Vagina (tissue), 2 donors: ENCODE data around the gene RASSF7.

Experiments
- POLR2A ChIP-seq, 2 donors: fragments of 450-650 bp; IDR thresholded peaks; one replicate each; pipeline ENCODE4 v1.6.1; 2017; ENCODE audit warnings: antibody characterized with exemption in 2 of 2, mild to moderate bottlenecking in 2 of 2, moderate library complexity in 2 of 2
- POLR2AphosphoS5 ChIP-seq, 2 donors: sonication (generic); formaldehyde crosslinking; IDR thresholded peaks; one replicate each; pipeline ENCODE4 v1.9.0; 2017; ENCODE audit warnings: antibody characterized with exemption in 2 of 2, mild to moderate bottlenecking in 2 of 2, low read depth in 1 of 2; ENCODE audit not compliant: insufficient read depth in 1 of 2
- TF ChIP-seq, protein P1 (sequence below), 3 experiments: fragments of 450-650 bp in 2 of 3; fragments of 200-600 bp in 1 of 3; sonication (generic) in 1 of 3; IDR thresholded peaks; one replicate each; pipeline ENCODE4 v1.5.1; 2017 to 2019; ENCODE audit warnings: antibody characterized with exemption in 3 of 3, mild to moderate bottlenecking in 2 of 3, moderate library complexity in 2 of 3

DNA sequence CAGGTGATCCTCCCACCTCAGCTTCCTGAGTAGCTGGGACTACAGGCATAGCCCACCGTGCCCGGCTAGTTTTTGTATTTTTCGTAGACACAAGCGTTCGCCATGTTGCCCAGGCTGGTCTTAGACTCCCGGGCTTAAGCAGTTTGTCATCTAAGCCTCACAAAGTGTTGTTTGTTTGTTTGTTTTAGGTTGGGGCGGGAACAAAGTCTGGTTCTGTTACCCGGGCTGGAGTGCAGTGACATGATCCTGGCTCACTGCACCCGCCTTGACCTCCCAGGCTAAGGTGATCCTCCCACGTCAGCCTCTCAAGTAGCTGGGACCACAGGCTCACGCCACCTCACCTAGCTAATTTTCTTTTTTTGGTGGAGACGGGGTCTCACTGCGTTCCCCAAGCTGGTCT, 42.4 kb downstream of the RASSF7 start:
- TF ChIP-seq, protein P1, sequence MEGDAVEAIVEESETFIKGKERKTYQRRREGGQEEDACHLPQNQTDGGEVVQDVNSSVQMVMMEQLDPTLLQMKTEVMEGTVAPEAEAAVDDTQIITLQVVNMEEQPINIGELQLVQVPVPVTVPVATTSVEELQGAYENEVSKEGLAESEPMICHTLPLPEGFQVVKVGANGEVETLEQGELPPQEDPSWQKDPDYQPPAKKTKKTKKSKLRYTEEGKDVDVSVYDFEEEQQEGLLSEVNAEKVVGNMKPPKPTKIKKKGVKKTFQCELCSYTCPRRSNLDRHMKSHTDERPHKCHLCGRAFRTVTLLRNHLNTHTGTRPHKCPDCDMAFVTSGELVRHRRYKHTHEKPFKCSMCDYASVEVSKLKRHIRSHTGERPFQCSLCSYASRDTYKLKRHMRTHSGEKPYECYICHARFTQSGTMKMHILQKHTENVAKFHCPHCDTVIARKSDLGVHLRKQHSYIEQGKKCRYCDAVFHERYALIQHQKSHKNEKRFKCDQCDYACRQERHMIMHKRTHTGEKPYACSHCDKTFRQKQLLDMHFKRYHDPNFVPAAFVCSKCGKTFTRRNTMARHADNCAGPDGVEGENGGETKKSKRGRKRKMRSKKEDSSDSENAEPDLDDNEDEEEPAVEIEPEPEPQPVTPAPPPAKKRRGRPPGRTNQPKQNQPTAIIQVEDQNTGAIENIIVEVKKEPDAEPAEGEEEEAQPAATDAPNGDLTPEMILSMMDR (IDR thresholded peaks at IDR 0.05): no peak
- no peak for TF ChIP-seq POLR2A (IDR thresholded peaks at IDR 0.05)
- TF ChIP-seq POLR2AphosphoS5 (IDR thresholded peaks at IDR 0.05; ENCODE audit: insufficient read depth in 1 of 2, low read depth in 1 of 2): no peak
